Measurements from ENCODE around the gene SERPIND1.
"Not testable (repeated sequence)": the region's sequence is repeated elsewhere in the genome, so short reads cannot be mapped to it uniquely, and the experiment has no call there.

SERPIND1 gene

DNA sequence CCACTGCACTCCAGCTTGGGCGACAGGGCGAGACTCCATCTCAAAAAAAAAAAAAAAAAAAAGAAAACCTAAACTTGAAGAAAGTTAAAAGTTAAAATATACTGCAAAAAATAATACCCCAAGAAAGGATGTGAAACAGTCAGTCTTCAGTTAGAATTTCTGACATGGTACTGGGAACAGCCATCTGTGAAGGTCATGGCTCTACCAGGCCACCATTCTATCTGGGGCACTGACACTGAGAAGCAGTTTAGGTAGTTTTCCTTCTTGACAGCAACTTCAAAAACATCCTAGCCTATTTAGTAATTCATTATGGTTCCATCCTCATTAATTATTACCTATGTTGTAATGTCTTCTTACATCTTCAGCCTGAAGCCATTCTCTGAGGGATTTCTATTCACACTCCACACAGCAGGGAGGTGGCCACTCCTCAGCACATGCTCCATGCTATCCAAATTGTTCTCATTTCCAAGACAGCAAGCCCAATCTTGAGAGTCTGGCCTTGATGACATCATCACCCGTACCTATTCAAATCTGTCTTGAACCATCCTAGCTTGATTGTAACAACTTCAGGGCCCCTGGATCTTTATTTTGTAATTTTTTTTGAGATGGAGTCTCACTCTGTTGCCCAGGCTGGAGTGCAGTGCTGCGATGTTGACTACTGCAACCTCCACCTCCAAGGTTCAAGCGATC is 38.2 kb downstream of the SERPIND1 start:
- DNase-seq (ENCODE audit: low read depth in 2 of 2) = no peak

GRCh38 chr22:20813056-20813455 is 39.1 kb downstream of the SERPIND1 start:
- DNase-seq (ENCODE audit: low read depth in 2 of 2) = no peak

GRCh38 chr22:20814221-20814808 is 40.4 kb downstream of the SERPIND1 start:
- DNase-seq (ENCODE audit: low read depth in 2 of 2) = no peak

DNA sequence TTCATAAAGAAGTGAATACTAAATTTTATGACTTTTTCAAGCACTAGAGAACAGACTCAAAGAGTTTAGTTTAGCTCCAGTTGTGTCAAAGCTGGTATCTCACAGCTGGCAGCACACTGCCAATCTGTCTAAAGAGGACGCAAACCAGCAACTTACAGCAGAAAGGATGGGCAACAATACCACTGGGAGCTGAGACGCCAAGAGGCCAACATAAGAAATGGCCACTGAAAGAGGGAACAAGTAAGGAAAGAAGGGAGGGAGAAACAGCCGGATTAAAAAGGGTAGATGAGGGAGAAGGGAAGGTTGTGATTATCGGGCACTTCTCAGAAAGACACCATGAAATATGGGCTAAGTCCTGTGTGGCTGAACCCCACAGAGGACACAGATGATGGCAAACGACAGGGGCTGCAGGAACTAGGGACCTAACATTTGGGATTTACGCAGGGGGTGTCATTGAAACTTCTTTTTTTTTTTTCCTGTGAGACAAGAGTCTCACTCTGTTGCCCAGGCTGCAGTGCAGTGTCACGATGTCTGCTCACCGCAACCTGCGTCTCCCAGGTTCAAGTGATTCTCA is 41.7 kb downstream of the SERPIND1 start:
- no peak for DNase-seq (ENCODE audit: low read depth in 2 of 2)

- no peak for DNase-seq (ENCODE audit: low read depth in 2 of 2)
Measured at GRCh38 chr22:20816559-20816958, 42.6 kb downstream of the SERPIND1 start.

DNA sequence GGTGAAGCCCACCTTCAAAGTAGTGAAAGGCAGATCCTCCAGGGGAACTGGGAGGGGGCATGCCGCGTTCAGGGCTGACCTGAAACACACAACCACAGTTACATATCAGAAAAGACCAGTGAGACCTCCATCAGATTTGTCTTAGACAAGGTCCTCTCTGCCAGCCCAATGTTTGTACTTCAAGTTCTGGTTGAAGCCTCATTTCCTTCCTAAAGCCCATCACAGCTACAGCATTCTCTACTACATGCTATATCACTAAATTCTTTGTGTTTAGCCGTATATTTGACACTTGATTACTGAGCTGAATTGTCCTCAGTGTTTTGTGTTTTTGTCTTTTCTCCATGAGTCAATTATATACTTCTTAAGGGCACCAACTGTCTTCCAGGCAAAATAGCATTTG is 44.6 kb downstream of the SERPIND1 start:
- DNase-seq (ENCODE audit: low read depth in 2 of 2) = no peak

GRCh38 chr22:20819471-20819870 is 45.6 kb downstream of the SERPIND1 start:
- DNase-seq (ENCODE audit: low read depth in 2 of 2) = no peak

DNA sequence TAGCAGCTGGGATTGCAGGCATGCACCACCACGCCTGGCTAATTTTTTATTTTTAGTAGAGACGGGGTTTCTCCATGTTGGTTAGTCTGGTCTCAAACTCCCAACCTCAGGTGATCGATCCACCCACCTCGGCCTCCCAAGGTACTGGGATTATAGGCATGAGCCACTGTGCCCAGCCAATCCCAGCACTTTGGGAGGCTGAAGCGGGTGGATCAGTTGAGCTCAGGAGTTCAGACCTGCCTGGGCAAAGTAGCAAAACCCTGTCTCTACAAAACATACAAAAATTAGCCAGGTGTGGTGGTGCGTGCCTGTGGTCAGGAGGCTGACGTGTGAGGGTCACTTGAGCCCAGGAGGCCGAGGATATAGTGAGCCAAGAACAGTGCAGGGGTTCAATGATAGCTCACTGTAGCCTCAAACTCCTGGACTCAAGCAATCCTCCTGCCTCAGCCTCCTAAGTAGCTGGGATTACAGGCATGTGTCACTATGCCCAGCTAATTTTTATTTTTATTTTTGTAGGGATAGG is 47.9 kb downstream of the SERPIND1 start:
- DNase-seq (ENCODE audit: low read depth in 2 of 2) = not testable (repeated sequence)

- no peak for DNase-seq (ENCODE audit: low read depth in 2 of 2)
Measured at GRCh38 chr22:20822240-20822639, 48.3 kb downstream of the SERPIND1 start.

GRCh38 chr22:20823264-20823663 is 49.4 kb downstream of the SERPIND1 start:
- no peak for DNase-seq (ENCODE audit: low read depth in 2 of 2)

DNA sequence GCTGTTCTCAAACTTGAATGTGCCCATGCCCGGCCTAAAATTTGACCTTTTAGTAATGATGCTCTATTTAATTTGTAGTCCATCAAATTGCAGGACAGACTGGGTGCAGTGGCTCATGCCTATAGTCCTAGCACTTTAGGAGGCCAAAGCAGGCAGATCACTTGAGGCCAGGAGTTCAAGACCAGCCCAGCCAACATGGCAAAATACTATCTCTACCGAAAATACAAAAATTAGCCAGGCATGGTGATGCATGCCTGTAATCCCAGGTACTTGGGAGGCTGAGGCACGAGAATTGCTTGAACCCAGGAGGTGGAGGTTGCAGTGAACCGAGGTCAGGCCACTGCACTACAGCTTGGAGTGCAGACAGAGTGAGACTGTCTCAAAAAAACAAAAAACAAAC is 51.3 kb downstream of the SERPIND1 start:
- not testable (repeated sequence) for DNase-seq (ENCODE audit: low read depth in 2 of 2)

- no peak for DNase-seq (ENCODE audit: low read depth in 2 of 2)
Measured at GRCh38 chr22:20825624-20826023, 51.7 kb downstream of the SERPIND1 start.

- DNase-seq (ENCODE audit: low read depth in 2 of 2) = not testable (repeated sequence)
Measured at GRCh38 chr22:20826373-20827152, 52.6 kb downstream of the SERPIND1 start.

- DNase-seq (ENCODE audit: low read depth in 2 of 2) = no peak
Measured at GRCh38 chr22:20829491-20830134, 55.7 kb downstream of the SERPIND1 start.

GRCh38 chr22:20833225-20833665 is 59.3 kb downstream of the SERPIND1 start:
- no peak for DNase-seq (ENCODE audit: low read depth in 2 of 2)

- no peak for DNase-seq (ENCODE audit: low read depth in 2 of 2)
Measured at GRCh38 chr22:20834206-20834605, 60.3 kb downstream of the SERPIND1 start.

DNA sequence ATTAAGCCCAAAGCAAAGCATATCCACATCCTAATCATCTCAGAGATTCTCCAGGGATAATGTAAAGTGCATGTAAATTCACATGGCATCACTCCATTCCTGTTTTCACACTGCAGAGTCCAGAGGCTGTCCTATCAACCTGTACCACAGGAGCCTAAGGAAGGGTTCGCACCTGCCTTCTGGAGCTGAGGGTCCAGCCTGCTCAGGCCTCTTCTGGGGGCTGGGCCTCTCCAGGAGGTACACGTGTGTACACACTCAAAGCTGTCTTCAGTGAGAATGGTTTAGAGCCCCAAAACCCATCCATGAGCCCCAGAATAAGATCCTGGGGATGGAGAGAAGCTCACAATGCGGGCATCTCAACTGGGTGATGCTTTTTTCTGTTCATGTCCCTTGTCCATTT is 60.8 kb downstream of the SERPIND1 start:
- no peak for DNase-seq (ENCODE audit: low read depth in 2 of 2)
